GM21723 (cell line): ENCODE results near the gene GNMT.
"Not testable (repeated sequence)": the region's sequence is repeated elsewhere in the genome, so short reads cannot be mapped to it uniquely, and the experiment has no call there.

ENCODE experiments used
- ATAC-seq: cut with Tn5 transposase; IDR thresholded peaks from one replicate; pipeline ENCODE4 v1.9.1; 2021; ENCODE audit warnings: mild to moderate bottlenecking, moderate library complexity; ENCODE audit not compliant: unreplicated experiment

GNMT gene

DNA sequence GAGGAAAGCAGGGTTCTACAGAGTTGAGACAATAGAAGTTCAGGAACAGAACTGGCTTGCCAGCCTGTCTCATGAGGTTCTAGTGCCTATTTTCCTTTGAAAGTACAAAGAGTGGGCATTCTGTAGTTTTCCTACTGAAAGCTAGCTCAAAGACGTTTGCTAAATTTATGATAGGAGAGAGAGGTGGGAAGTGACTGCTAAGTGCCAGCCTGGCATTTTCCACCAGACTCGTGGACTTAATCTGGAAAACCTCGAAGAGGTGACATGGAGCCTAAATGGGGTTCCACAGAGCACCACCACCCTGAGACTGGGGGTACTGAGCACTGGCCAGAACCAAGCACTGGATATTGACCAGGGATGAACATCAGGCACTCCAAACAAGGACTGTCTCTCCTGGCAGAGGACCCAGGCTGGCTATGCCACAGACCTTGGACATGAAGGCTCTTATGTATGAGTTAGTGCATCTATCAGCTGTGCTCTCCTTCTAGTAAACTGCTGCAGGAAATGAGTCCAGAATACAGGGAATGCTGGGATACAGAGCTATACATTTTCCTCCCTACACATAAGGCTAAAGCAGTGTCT is 11.3 kb downstream of the GNMT start:
- no peak for ATAC-seq

DNA sequence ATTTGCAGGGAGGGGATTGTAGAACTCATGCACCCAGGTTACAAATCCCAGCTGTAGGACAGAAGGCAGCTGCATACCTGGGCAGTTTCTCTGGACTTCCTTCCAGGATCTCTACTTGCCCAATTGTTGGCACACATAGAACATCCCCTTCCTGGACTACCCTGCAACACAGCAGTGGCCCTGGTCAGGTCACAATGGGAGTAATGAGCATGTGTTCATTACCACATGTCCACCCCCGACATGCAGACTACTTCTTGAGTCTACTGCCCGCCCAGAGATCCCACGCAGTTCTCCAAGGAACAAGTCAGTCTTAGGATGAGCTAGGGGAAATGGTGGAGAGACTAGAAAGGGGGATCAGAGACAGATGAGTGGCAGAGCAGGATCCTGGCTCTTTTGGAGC is 13.4 kb downstream of the GNMT start:
- ATAC-seq: no peak

DNA sequence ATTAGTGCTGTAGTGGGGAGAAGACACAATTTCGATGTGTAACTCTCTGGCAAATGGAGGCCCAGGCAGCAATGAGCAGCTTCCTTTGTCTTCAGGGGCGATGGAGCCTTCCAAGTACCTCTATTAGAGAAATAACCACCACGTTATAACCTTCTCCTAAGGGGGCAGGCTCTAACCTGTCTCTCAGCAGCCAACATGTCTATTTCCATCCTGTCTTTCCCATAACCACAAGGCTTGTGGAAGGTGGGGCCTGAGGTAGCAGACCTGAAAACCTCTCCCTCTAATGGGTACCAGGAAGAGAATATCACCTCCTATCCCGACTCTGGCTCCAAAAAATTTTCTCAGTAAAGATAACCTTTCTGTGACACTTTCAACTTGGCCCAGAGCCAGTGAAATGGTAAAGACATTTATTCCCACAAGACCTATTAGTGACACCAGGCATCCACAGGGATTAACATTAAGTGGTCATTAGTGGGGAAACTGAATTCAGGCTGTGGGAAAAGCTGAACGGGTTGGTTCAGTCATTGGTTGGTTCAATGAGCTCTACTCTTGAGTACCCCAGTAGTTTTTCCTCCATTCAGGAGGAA is 14.5 kb downstream of the GNMT start:
- no peak for ATAC-seq

DNA sequence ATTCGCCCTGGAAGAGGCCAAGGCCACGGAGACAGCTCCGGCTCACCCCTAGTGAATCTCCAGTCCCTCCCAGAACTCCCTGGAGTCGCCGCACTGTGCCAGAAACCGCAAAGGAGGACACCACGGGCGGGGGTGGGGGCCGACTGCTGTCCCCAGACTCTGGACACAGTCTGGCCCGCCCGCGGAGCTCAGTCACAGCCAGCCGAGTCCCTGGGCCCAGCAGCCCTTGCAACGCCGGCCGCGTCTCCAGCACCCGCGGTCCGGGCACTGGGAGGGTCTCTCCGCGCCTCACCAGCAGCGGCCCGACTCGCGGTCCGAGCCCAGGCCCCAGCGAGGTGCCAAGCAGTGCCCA is 17.9 kb downstream of the GNMT start:
- peak; percentile 26 for ATAC-seq

DNA sequence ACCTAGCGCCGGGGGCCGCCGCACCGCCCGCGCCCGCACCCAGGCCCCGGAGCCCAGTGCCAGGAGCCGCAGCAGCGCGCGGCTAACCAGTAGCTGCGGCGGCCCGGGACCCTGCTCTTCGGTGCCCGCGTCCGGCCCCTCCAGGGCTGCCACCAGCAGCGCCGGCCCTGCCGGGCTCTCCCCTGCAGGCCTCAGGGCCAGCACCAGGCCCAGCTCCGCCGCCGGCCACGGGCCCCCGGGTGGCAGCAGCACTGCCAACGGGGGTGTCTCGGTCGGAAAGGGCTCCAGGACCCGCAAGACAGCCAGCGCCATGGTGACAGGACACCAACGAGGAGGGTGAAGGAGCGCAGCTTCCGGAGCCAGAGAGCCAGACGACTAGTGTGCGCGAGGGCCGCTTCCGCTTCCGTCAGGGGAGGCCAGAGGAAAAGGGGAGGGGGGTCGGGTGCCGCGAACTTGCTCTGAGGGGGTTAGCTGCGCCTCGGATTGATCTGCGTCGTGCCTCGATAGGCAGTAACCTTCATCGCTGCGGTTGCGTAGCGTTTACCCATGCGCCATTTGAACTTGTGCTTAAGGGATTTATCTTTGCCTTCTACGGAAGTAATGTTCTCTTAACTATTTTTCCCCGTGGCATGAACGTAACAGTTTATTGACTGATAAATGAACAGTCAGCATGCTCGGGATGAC is 18.4 kb downstream of the GNMT start, which contains the start of gene PEX6:
PEX6 (minus strand) TSS at position 343 of the 684 bp plus-strand sequence; CDS start at position 312, 31 bp downstream.
- ATAC-seq: peak; percentile 92

DNA sequence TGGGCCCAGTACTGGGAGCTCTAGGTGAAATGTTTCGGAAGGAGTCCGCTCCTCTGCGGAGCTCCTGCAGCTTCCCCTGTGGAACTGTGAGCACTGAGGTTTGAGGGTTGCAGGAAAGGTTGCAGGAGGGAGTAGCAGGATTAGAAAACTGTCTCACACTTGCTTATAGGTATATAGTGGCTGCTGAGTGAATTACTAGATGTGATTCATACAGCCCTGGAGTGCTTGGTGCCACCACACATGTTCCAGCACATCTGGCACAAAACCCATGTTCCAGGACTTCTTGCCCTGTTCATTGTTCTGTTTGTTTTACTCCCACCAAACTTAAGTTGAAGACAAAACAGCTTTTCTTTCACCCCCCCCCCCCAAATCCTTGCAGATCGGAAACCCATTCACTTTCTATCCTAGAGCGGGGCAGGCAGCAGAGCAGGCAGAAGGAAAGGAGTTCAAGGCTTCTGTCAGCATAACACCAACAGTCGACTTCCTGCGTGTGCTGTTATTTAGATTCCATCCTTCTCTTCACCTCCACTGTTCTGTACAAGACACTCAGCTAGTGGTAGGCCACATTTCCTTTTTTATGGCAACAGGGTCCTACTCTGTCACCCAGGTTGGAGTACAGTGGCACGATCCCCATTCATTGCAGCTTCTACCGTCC is 19.1 kb downstream of the GNMT start:
- peak; percentile 10 for ATAC-seq

DNA sequence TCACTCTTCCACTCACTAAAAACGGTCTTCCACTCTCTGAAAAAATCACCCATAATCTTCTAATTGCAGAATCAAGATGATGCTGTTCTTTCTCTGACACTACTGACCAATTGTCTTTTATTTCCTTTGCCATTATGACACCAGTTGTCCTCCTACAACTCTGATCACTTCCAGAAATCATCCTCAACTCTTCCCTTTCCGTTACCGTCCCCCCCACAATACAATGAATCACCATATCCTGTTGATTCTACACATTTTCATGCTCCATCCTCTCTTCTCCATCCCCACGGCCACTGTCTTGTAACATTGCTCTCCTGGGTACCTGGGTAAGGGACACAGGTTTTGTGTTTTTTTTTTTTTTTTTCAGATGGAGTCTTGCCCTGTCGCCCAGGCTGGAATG is 21.3 kb downstream of the GNMT start:
- no peak for ATAC-seq

DNA sequence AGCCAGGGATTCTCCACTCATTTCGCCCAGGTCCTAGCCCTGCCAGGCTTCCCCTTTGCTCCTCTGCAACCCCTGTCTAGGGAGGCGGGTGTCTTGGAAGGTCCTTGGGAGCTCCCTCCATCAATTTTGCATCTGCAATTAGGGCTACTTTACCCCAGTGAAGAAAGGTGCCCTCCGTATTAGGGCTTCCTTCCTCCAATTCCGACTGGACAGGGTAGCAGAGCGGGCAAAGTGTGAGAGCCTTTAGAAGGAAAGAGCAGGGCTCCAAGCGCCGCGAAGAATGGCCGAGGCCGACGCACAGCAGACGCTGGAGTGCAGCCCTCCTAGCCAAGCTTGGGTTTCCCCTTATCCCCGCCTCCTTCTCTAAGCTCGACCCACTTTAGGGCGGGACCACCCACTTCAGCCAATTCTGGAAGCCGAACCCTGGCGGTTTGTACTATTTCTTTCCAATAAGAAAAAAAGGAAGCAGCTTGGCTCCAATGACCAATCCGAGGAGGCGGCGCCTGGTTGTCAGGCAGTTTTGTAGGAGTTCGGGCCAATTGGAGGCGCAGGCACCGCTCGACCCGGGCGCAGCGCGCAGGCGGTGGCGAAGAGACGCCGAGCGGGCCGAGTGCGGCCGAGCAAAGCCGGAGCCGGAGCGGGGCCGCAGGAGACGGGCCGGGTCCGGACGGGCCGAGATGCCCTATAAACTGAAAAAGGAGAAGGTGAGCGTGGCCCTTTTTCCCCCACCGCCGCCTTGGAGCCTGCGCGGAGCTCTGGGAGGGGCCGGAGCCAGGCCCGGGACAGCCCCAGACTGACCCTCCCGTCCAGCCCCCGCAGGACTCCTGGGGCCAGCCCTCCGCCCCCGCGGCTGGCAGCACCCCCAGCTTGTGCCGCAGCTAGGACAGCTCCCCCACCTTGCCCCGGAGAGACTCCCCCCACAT is 23.7 kb downstream of the GNMT start, which contains the start of gene PPP2R5D:
PPP2R5D (plus strand) TSS at position 570 of the 923 bp plus-strand sequence; CDS start at position 678, 108 bp downstream.
- ATAC-seq: peak; percentile 94

DNA sequence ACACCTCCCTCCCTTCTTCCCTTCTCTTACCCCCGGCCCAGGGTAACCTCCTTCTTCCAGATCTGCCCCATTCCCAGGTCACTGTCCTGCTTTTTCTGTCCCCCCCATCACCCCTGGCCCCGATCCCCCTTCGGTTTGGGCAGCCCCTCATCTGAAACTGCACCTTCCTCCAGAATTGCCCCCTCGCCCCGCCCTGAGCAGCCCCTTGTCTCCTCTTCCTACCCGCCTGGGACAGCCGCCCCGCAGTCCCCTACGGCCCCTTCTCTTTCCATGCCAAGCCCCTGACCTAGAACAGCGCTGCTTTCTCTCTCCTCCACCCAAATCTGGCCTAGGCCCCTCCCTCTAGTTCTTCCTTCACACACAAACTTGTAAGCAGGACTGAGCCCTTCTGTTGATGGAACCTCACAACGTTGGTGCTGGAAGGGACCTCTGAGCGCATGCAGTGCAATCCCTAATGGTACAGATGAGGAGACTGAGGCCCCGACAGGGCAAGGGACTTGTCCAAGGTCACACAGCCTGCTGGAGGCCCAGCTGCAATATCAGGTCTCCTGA is 24.4 kb downstream of the GNMT start:
- ATAC-seq: no peak

DNA sequence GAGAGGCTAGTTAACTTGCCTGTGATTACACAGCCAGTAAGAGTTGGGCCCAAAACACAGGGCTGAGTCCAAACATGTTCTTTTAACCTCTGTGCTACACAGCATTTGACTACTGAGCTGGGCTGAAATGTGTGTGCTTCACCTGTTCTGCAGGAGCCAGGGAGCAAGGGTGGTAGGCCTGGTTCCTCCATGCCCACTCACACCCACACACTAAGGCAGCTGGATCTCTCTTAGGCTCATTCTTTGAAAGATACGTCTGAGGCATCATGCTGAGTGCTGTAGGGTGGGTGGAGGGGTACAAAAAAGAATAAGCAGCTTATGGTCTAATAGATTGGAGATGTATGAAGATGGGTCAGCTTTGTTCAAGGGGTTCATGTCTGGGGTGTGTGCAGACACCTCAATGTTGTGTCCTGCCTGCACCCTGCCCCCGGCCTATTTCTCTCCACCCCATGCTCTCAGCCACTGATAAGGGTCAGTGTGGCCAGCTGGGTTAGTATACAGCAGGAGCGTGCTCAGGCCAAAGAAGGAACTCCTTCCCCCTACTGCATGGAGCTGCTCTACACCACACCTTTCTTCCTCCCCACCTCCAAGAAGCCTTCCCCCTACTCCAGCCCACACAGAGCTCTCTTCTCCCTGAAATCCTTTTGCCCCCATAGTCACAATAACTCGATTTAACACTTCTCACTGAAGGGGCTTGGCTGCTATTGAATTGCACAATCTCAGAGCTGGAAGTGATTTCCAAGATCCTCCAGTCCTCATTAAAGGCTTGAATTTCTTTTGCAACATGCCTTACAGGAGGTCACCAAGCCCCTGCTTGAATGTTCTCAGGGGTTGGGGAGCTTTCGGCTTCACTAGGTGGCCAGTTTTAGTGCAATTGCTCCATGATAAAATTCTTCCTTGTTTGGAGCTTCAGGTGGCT is 27.2 kb downstream of the GNMT start:
- ATAC-seq: no peak

DNA sequence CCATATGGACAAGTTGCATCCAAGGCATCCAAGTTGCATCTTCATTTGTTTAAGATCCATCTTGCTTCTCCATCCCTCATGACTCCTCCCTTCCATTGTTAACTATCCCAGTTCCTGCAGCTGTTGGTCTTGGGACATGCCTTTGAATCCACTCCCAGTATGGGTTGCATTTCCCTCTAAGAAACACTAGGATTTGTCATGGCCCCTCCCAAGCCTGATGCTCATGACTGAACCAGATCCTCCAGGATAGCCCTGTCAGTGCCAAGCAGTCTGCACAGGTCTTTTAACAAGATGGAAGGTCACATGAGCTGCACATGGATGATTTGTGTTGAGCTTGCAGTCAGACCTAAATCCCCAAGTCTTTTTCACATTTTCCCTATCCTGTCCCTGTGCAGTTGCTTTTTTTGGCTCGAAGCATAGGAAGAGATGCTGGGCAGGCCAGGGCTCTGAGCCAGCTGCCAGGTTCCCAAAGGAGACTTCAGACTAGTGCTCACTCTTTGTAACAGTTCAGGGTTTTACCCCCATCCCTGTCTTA is 28.0 kb downstream of the GNMT start:
- no peak for ATAC-seq

DNA sequence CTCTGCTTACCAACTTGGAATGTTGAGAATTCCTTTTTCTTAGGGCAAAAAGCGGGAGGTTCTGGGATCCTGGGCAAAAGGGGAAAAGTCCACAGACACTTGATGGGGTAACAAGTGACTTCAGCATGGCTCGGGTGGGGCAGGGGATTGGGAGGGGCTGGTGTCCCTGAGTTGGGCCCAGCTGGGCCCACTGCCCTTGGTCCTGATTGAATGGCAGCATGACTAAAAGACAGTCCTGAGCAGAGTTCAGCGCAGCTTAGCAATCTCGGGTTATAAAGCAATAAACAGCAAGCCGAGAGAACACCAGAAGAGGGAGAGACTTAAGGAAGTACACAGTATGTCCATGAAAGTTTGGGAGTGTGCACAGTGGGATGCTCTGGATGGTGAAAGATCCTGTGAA is 29.4 kb downstream of the GNMT start:
- ATAC-seq: no peak

DNA sequence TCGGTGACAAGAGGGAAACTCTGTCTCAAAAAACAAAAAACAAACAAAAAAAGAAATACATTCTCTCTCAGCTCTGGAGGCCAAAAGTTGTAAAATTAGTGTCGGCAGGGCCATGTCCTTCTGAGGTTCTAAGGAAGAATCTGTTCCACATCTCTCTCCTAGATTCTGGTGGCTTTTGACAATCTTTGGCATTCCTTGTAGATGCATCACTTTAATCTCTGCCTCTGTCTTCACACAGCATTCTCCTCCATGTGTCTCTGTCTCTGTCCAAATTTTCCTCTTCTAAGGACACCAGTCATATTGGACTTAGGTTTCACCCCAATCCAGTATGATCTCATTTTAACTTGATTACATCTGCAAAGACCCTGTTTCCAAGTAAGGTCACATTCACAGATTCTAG is 32.9 kb downstream of the GNMT start:
- no peak for ATAC-seq

DNA sequence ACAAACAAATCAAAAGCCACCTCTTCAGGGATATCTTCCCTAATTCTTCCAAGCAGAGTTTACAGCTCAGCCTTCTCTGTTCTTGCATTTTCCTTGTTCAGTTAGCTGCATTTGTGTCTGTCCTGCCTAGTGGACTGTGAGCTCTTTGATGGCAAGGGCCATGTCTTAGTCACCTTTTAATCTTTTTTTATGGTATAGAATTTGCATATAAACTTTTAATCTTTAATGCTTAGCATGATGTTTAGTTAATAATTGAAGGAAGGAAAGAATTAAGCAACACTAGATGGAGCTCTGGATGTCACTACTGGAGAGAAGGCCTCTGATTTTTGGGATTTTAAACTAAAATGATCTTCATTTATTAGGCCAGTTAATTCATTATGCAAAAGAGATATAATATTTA is 36.0 kb downstream of the GNMT start:
- no peak for ATAC-seq

DNA sequence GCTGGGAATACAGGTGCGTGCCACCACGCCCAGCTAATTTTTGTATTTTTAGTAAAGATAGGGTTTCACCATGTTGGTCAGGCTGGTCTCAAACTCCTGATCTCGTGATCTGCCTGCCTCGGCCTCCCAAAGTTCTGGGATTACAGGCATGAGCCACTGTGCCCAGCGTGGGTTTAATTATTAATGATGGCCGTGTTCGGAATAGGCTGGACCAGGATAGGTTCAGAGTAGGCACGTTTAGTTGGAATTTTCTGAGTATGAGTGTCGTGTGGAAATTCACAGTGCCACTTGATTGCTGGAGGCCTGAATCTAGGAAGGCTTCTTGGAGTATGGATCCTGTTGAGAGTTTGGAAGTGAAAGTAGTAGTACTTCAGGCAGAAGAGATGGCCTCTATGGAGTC is 37.7 kb downstream of the GNMT start:
- ATAC-seq: not testable (repeated sequence)

DNA sequence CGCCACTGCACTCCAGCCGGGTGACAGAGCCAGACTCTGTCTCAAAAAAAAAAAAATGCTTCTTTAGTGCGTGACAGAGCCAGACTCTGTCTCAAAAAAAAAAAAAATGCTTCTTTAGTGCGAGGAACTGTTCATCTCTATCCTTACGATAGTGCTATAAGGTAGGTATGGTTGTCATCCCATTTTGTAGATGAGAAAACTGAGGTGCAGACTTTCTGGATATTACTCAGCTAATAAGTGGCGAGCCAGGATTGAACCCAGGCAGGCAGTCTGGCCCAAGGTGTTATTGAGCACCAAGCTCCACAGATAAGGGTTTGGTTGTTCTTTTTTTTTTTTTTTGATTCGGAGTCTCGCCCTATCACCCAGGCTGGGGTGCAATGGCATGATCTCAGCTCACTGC is 41.3 kb downstream of the GNMT start:
- no peak for ATAC-seq

DNA sequence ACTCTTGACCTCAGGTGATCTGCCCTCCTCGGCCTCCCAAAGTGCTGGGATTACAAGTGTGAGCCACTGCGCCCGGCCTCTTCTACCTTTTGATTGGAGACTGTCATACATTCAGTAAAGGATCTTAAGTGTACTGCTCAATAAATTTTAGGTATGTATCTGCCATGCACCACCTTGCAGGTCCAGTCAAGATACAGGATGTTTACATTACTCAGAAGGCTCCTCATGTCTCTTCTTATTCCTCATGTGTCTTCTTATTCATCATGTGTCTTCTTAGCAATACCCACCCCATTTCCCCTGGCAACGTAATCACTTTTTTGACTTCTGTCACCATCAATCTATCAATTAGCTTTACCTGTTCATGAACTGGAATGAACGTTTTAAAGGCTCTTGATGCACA is 45.3 kb downstream of the GNMT start:
- ATAC-seq: no peak

DNA sequence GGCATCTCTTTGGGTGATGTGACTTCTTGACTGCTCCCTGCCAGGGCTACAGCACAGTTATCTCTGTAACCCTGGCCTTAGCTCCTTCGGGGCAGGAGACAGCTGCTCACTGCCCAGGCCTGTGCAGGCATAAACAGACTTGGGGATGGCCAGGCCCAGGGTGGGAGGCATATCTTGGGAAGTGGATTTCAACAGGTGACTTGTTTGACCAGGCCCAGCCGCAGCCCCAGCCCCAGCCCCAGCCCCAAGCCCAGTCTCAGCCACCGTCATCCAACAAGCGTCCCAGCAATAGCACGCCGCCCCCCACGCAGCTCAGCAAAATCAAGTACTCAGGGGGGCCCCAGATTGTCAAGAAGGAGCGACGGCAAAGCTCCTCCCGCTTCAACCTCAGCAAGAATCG is 45.7 kb downstream of the GNMT start:
- ATAC-seq: no peak

DNA sequence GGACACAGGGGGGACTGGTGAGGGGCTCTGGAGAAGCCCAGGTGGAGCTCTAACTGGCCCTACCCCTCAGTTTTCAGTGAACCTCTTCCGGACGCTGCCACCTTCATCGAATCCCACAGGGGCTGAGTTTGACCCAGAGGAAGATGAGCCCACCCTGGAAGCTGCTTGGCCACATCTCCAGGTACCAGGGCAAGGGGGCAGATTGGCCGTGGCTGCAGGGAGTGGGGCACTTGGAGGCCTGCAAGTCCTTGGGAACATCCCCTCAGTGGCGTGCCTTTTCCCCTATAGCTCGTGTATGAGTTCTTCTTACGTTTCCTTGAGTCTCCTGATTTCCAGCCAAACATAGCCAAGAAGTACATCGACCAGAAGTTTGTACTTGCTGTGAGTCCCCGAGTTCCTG is 46.6 kb downstream of the GNMT start:
- no peak for ATAC-seq
